Daoy (cell line): ENCODE results near the gene PCYT1B. TPM values are rescaled to one million over a fixed set of nuclear protein-coding genes. Genes with fewer than 3 reads are reported as not detected.
A peak's percentile ranks its signal among the peaks of the same experiment; 100 is the strongest.
"Not testable (repeated sequence)": the region's sequence is repeated elsewhere in the genome, so short reads cannot be mapped to it uniquely, and the experiment has no call there.

Source experiments
- DNase-seq: peaks from one replicate; pipeline ENCODE4 v3.0.0-alpha.2; 2015; ENCODE audit warnings: low read depth
- total RNA-seq: library from RNA; depleted of rRNA; stranded (reverse); fragments of >200 nt; shearing (Covaris generic); gene quantifications from 2 replicates; pipeline ENCODE4 v1.2.3, GENCODE V29; 2014

PCYT1B gene
- total RNA-seq, 1 experiment from 2014 or later: 6.4 TPM

DNA sequence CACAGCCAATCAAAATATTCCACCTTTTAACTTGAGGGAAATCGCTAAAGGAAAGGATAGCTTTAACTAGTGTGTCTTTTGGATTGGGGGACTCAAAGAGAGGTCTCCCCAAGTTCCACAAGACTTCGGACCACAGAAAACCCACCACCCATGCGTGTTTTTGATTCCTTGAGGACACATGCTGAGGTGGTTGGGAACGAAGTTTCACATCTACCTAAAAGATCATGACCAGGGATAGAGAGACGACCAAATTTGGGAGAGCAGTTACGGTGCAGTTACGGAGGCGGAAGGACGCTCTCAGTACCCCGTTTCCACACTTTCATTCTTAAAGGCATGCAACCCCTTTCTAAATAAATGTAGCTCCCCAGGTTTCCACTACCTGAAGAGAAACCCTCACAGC, 1.1 kb downstream of the PCYT1B start:
- DNase-seq: no peak

DNA sequence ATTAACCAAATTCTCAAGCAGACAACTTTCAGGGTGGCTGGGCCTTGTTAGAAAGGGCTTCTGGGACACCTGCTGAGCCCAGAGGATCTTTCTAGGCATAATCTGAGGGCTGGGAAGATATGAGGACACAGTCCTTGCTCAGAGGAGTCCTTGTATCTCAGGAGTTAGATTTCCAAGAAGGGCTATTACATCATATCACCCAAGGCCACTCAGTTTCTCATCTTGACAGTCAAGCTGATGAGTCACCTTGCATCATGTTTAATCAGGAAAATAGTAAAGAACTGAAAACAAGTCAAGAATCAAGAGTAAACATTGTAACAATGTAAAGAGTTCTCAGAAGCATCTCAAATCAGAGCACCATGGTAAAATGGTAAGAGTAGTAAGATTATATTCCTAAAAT, 4.0 kb downstream of the PCYT1B start:
- DNase-seq: no peak

DNA sequence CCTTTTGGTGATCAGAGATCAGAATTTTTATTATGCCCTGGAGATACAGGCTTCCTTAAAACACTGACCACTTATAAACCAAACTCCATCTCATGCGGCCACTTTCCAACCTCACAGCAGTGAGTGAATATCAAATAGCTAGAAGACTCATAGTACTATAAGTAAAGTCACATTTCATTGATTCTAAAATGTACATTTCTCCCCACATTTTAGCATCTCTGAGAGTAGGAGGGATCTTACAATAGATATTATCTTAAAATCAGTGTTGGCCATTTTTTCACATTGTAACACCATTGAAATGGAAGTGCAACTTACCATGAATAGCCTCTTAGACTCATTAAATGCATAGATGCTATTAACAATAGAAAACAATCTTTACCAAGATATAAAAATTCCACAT, 17.4 kb downstream of the PCYT1B start:
- DNase-seq: no peak

DNA sequence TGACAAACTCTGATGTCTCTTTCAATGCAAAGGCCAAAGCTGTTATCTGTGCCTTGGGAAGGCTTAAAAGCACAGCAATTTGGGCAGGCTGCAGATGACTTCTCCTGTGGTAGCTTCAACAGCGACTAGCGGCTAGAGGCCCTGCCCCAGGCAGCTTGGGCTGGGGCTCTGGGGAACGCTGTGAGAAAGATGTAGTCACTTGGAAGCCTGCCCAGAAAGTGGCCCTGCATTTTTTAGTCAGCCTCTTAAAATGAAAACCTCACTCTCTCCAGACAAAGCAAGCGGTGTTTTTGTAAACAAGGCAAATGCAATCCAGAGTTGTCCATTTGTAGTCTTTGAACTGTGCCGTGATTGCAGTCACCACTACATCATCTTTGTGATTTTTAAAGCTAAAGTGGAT, 27.5 kb downstream of the PCYT1B start:
- peak; percentile 62 for DNase-seq

DNA sequence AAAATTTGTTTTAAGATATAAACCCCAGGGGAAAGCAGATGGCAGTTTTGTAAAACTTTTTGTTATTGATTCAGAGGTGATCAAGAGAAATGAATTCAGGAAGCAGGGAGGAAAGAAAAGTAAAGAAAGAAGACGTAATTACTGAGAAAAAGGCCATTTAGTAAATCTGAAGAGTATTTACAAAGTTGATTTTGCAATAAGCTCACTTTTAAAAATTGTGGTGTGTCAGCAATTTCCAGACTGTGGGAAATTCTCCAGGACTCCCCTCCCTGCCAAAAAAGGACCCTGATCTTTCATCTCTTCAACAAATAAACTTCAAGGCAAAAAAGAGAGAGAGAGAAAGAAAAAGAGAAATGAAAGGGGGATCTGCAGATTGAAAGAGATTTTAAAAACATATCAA, 36.6 kb downstream of the PCYT1B start:
- no peak for DNase-seq

DNA sequence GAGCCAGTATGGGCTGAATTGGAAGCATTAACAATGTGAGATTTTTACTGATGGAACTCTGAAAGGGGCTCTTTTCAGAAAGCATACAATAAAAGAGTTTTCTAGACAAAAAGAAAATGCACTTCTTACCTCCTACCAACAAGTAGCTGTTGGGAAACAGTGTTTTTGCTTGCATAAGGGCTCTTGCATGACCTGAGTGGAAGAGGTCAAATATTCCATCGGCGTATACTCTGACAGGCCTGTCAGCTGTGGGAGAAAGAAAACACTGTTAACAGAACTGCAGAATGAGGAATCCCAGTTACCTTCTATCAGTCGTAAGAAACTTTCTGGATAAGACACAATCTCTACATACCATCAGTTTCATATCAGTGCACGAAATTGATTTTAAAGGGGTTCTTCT, 39.5 kb downstream of the PCYT1B start:
- DNase-seq: no peak

DNA sequence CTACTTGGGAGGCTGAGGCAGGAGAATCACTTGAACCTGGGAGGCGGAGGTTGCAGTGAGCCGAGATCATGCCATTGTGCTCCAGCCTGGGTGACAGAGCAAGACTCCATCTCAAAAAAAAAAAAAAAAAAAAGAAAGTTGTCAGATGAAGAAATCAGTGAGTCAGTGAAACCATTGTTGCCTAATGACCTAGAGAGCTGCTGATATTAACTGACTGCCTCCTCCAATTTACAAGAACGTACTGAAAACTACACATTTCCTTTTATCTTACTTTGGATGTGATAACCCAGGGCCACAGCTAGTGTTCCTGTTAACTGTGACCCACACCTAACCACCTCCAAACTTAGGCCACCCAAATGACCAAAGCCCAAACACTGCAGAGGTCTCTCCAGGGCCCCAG, 41.2 kb downstream of the PCYT1B start:
- not testable (repeated sequence) for DNase-seq

DNA sequence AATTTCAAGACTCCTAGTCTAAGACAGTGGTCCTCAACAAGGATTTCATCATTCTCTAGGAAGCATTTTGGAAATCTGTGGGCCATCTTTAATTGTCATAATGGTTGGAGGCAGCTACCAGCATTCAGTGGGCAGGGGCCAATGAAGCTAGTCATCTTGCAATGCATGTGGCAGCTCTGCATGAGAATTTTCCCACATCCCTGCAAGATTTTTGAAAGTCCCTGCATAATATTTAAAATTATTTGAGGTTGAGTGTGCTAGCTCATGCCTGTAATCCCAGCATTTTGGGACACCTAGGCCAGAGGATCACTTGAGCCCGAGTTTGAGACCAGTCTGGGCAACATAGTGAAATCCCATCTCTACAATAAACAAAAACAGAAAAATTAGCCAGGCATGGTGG, 44.0 kb downstream of the PCYT1B start:
- no peak for DNase-seq

DNA sequence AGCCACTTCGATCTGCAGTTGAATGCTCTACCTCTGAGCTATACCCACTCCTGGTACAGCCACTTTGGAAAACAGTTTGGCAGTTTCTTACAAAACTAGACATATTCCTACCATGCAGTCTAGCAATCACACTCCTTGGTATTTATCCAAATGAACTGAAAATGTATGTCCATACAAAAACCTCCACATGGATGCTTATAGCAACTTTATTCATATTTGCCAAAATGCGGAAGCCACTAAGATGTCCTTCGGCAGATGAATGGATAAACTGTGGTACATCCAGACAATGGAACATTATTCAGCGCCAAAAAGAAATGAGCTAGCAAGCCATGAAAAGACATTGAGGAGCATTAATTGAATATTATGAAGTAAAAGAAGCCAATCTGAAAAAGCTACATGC, 45.3 kb downstream of the PCYT1B start:
- DNase-seq: no peak

DNA sequence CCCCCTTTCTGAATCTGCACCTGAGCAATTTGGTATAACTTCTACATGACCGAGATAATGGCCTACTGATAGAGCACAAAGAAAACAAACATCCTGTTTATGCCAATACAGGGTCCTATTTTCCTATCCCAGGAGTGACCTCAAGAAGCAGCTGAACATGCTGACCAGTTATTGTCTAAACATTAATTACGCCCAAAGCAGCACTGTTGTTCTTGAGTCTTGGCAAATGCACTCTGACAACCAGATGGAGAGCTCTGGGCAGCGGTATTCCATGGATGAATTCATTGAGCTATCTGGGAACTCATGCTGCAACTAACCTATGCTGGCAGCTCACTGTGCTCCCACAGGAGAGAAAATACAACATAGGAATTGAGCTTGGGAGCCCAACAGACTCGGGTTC, 52.6 kb downstream of the PCYT1B start:
- DNase-seq: no peak

DNA sequence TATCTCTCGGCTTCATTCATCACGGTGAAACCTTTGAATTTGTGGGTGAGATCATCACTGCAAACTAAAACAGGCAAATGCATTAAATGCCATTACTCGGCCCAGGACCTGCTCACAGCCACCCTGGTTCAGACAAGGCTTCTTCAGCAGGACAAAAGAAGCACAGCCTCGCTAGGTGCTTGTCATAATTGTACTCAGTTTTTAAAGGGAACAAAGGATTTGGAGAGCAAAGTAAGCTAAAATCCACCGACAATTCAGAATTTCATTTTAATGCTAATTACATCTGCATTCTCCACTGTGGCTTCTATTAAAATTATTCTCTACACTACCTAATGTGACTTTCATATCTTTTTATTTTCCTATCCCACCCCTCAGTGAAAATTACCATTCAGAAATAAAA, 57.0 kb downstream of the PCYT1B start:
- DNase-seq: no peak

DNA sequence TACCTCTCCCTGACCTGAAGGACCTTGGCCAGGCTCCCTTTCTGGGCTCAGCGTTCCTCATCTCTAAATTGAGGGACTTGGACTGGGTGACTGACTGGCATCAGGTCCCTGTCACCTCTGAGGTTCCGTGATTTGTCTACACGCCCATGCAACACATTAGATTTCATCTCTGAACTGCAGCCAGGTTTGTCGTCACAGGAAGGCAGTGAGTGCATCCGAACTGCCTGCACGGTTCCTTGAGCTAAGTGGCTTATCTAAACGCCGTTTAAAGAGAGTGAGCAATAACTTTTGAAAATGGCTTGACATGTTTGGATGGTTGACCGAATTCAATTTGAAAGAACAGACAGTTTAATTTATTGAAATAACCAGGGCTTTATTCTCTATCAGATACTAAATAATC, 70.1 kb downstream of the PCYT1B start:
- DNase-seq: no peak

DNA sequence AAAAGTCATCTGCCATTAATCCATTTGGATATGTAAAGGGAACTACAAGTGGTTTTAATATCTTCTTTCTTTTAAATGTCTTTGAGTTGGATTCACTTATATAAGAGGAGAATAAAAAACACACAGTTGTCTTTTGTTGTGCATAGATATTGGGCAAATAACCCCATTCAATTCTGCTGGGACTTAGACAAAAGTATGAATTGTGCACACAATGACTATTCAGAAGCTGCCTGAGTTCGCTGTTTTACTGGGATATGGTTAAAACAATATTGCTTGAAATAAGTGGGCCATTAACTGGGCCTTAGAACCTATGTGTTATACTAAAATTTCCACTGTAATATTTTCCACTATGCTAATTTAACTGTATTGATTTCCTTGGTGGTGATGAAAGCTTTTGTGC, 71.7 kb downstream of the PCYT1B start:
- no peak for DNase-seq

DNA sequence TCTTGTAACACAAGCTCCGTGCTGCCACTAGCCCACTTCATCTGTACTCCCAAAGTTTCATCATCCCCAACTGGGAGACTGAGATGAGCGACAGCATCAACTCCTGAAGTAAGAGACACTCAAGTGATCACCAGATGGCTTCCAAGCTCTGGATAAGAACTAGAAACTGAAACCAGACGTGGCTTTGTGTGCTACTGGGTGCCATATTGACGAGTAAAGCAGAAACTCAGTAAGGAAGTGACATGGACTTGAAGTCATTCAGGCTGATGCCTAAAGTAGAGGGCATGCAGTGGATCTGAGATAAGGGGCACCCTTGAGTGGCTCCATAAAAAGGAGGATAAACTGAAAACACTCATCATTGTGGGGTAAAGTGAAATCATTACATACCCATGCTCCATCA, 72.4 kb downstream of the PCYT1B start:
- DNase-seq: no peak

DNA sequence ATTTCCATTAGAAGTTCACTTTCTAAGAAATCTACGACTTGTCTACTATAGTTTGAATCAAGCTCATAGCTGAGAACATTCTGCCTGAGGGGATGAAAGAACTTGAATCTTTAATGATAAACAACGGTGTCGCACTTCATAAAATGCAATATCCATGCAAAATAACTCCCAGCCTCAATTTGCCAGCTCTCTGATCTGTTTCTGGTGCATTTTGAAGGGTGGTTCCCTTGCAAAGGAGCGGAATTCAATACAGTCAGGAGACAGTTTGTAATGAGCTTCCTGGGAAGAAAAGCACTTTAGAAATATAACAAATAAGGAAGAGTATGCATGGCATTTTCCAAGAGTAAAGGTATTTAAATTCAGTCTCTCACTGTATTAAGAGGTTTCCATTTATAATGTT, 80.0 kb downstream of the PCYT1B start:
- DNase-seq: no peak

DNA sequence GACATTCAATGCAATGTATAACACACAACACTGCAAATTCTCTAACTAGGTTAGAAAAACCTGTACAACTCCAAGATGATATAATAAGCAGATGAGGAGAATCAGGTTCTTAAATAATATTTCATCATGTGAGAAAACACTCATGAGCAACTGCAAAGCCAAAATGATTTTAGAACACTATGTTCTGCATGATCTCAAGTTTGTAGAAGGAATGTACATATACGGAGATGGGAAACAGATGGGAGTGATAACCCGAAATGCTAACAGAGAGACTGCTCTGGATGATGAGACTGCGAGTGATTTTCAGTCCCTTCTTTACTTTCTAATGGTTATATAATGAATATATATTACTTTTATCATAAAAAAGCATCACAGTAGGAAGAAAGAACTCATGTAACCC, 80.9 kb downstream of the PCYT1B start:
- no peak for DNase-seq

DNA sequence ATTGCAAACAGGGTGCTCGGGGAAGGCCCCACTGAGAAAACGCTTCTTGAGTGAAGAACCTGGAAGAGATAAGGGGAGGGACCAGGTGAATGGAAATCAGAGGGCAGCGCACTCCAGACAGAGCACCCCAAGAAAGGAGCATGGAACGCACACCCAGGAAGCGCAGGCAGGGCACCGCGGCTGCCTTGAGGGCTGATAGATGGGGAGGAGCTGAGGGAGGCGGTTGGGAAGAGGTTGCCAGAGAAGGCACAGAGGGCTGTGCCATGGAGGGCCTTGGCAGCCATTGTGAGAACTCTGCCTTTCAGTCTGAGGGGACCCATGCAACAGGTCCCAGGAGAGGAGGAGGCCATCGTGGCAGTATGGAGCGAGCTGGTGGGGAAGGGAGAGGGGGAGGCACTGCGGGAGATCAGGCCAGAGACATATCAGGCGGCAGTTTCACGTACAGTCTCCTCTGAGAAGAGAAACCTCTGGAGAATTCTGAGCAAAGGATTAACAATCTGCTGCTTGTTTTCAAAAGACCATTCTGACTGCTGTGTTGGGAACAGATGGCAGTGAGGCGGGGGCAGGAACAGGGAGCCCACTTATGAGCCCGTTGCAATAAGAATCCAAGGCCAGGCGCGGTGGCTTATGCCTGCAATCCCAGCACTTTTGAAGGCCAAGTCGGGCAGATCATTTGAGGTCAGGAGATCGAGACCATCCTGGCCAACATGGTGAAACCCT, 83.7 kb downstream of the PCYT1B start:
- DNase-seq: no peak

DNA sequence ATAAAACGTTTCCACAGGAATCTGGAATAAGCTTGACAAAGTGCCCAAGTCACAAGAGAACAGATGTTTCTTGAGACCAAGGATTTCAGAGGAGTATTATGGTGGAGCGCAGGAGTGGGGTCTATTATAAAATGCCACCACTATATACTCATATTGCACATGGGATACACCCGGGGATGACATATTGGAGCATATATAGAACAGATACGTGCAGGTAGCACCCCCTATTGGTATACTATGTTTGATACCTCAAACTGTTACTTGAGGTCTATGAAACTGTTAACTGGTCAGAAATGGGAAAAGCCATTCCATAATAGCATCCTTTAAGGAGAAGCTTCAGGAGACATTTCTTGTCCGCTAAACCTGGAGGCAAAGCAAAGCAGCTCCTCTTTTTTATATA, 86.0 kb downstream of the PCYT1B start:
- DNase-seq: peak; percentile 6

DNA sequence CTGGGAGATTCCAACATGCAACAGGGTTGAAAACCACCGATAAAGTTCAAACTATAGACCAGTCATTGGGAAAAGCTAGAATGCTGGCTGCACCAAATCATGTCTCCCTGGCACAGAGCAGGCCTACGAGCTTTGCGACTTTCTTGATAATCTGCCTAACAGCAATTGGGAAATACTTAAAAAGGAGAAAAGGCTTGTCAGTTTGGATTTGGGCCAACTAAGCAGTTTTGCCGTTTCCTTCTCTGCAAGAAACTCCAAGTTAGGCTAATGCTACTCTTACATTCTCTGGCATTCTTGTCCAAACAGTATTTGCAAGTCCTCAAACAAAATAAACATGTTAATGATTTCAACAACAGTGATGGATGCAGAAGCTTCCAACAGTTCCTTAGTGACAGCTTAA, 94.1 kb downstream of the PCYT1B start:
- no peak for DNase-seq

DNA sequence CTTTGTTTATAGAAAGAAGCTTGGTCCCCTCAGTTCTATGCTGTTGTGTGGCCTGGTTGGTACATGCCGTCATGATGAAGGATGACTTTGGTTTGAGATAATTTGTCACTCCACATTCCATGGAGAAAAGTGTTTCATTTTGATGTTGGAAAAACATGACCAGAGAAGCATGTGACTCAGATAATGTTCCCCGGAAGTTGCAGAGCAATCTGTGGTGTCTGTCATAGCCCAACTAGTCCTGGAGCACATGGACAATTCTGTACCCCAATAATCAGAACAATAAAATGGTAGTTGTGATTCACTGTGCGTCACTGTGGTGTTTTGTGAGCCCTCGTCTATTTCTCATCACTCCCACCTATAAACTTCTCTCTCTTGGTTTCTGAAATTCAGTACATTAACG, 97.0 kb downstream of the PCYT1B start:
- DNase-seq: peak; percentile 7

DNA sequence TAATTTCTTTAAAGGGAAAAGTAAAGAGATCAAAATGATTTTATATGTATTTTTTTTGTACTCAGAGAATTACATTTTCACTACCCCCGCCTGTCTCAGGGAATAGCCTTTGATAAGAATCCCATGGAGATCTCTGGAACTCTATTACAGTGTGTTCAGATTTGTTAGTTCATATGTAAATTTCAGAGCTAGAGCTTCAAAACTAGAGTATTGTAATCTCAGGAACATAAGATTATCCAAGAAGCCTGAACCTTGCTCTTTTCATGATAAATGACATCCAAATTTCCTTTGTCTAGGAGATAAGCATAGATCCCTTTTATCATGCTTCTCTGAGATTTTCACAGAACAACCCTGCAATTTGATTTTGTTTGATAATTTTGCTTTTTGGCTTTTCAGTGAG, 99.2 kb downstream of the PCYT1B start:
- no peak for DNase-seq

DNA sequence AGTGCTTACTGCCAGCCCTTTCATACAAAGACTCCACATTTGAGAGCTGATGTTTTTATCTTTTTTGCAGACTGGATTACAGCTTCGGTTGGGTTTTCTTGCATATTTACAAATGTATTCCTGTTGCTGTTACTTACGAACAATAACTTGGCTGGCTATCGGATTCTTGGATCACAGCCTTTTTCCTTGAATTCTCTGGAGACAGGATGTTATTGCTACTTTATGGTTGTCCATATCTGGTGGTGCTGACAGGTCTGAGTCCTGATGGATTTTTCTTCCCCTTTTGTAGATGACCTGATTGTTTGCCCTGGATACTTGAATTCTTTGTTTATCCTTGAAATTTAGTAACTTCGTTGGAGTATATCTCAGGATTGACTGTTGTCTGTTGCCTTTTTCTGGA, 104.4 kb downstream of the PCYT1B start:
- DNase-seq: no peak

DNA sequence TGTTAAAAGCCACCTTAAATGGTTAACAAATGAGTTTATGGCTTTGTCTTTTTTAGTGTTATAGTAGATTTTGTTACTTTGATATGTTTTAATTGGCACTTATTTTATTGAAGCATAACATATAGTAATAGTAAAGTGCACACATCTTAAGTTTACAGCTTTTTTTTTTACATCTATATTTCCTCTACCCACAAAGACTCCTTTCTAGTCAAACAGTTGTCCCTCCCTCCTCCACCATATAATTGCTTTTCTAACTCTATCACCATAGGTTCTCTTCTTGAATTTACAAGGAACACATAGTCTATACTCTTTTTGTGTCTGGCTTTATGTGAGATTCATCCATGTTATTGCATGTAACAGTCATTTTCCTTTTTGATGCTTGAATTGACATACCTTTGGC, 110.6 kb downstream of the PCYT1B start:
- DNase-seq: no peak

DNA sequence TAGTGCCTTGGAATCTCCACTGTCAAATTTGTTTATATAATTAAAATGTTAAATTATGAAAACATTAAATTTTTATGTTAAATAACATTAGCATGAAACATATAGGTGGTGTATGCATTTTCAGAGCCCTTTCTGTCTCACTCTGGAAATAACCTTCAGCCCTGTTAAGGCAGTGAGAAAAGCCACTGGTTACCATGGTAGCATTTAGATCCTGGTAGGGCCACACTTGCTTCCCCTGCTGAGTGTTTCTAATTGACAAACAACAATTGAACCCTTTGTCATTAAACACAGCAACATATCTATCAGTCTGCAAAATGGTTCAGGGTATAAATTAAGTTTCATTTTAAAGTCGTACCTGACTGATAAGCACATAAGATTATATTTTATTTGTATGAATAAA, 118.5 kb downstream of the PCYT1B start:
- DNase-seq: no peak

DNA sequence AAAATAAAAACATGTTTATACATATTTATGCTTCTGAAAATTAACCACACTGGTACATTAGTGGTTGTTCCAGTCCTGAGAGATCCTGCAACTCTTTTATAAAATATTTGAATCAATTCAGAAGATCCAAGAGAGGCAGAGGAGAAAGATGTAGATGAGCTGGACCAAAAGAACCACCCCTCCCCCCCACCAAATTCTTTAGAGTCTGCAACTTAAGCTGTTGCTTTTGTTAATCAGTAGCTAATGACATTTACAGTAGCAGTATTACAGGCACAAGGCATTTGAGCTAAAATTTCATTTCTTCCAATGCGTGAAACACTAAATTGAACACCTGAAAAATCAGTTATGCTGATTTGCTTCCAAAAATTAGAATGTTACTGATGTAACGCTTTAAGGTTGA, 120.5 kb downstream of the PCYT1B start:
- DNase-seq: no peak
